Epidermal melanocyte (primary cell): ENCODE results near the gene MINDY4.

ENCODE experiments used
- DNase-seq: peaks from one replicate; pipeline ENCODE4 v3.0.0; 2011; ENCODE audit warnings: low spot score; ENCODE audit not compliant: insufficient read length

The MINDY4 gene

GRCh38 chr7:30899630-30900029 is 128.4 kb downstream of the MINDY4 start:
- DNase-seq: no peak

- no peak for DNase-seq
Measured at GRCh38 chr7:30900053-30900452, 128.8 kb downstream of the MINDY4 start.

GRCh38 chr7:30900803-30901362 is 129.7 kb downstream of the MINDY4 start:
- no peak for DNase-seq

GRCh38 chr7:30901856-30902255 is 130.6 kb downstream of the MINDY4 start:
- no peak for DNase-seq

- DNase-seq: no peak
Measured at GRCh38 chr7:30902466-30902865, 131.2 kb downstream of the MINDY4 start.

- DNase-seq: no peak
Measured at GRCh38 chr7:30903146-30903545, 131.9 kb downstream of the MINDY4 start.

- DNase-seq: no peak
Measured at GRCh38 chr7:30904561-30904960, 133.3 kb downstream of the MINDY4 start.

GRCh38 chr7:30905078-30906012 is 134.1 kb downstream of the MINDY4 start:
- no peak for DNase-seq

- DNase-seq: no peak
Measured at GRCh38 chr7:30906014-30906413, 134.8 kb downstream of the MINDY4 start.

- DNase-seq: no peak
Measured at GRCh38 chr7:30906515-30907240, 135.5 kb downstream of the MINDY4 start.

- DNase-seq: no peak
Measured at GRCh38 chr7:30907527-30908267, 136.5 kb downstream of the MINDY4 start.

GRCh38 chr7:30908681-30909080 is 137.5 kb downstream of the MINDY4 start:
- no peak for DNase-seq

GRCh38 chr7:30909431-30909830 is 138.2 kb downstream of the MINDY4 start:
- no peak for DNase-seq

- no peak for DNase-seq
Measured at GRCh38 chr7:30910411-30911073, 139.3 kb downstream of the MINDY4 start.

- no peak for DNase-seq
Measured at GRCh38 chr7:30911133-30911532, 139.9 kb downstream of the MINDY4 start.

- DNase-seq: no peak
Measured at GRCh38 chr7:30911561-30911969, 140.3 kb downstream of the MINDY4 start, which contains the start of gene AQP1. AQP1 (plus strand) TSS chr7:30911853; CDS start chr7:30911910, 57 bp downstream.

- DNase-seq: no peak
Measured at GRCh38 chr7:30912021-30912730, 141.0 kb downstream of the MINDY4 start.

- no peak for DNase-seq
Measured at GRCh38 chr7:30912731-30912985, 141.4 kb downstream of the MINDY4 start.

- DNase-seq: no peak
Measured at GRCh38 chr7:30912986-30913811, 142.0 kb downstream of the MINDY4 start.
